Heart right ventricle (tissue), 16 donors: ENCODE data around the gene ZSCAN9. TPM values are rescaled to one million over a fixed set of nuclear protein-coding genes. Genes with fewer than 3 reads are reported as not detected.
A peak's percentile ranks its signal among the peaks of the same experiment; 100 is the strongest.

Experiments used
- ATAC-seq, 8 donors: fragments of 200-7000 bp; cut with Tn5 transposase; one replicate each; pipeline ENCODE4 v1.9.1; 2020; ENCODE audit warnings: mild to moderate bottlenecking in 8 of 8, moderate library complexity in 8 of 8, moderate number of reproducible peaks in 1 of 8
- DNase-seq, 2 donors: peaks; one replicate each; pipeline ENCODE4 v3.0.0-alpha.2; 2020
- H3K27ac ChIP-seq, 10 donors: fragments of 200-600 bp; sonication (generic) in 2 of 10; one replicate each; pipeline versions ENCODE4 v1.5.0 to v1.8.0; 2020 to 2022; ENCODE audit warnings: mild to moderate bottlenecking in 3 of 10
- H3K27me3 ChIP-seq, 7 donors: fragments of 200-600 bp; one replicate each; pipeline ENCODE4 v1.8.0; 2021 to 2022; ENCODE audit warnings: mild to moderate bottlenecking in 2 of 7
- H3K36me3 ChIP-seq, 9 donors: fragments of 200-600 bp; sonication (generic) in 1 of 9; one replicate each; pipeline versions ENCODE4 v1.5.0 to v1.8.0; 2020 to 2022; ENCODE audit warnings: mild to moderate bottlenecking in 2 of 9
- H3K4me1 ChIP-seq, 9 donors: fragments of 200-600 bp; sonication (generic) in 1 of 9; one replicate each; pipeline versions ENCODE4 v1.5.0 to v1.8.0; 2020 to 2022; ENCODE audit warnings: mild to moderate bottlenecking in 4 of 9
- H3K4me3 ChIP-seq, 10 donors: fragments of 200-600 bp; sonication (generic) in 2 of 10; one replicate each; pipeline versions ENCODE4 v1.5.0 to v1.8.0; 2020 to 2022; ENCODE audit warnings: mild to moderate bottlenecking in 7 of 10, moderate library complexity in 2 of 10
- H3K9me3 ChIP-seq, 11 donors: fragments of 200-600 bp in 10 of 11; sonication (generic) in 2 of 11; one replicate each; pipeline versions ENCODE4 v1.5.0 to v1.8.0; 2013 to 2022; ENCODE audit warnings: mild to moderate bottlenecking in 2 of 11, control low read depth in 1 of 11, moderate library complexity in 1 of 11
- CTCF ChIP-seq, 9 donors: fragments of 200-600 bp; sonication (generic) in 2 of 9; IDR thresholded peaks; one replicate each; pipeline versions ENCODE4 v1.5.0 to v1.8.0; 2021 to 2022; ENCODE audit warnings: antibody characterized with exemption in 9 of 9, mild to moderate bottlenecking in 5 of 9, moderate library complexity in 1 of 9
- WGBS, 2 donors: extraction: QIAGEN DNeasy Blood & Tissue Kit; methylation state at CpG; one replicate each; pipeline ENCODE4 v1.1.7; 2013; ENCODE audit warnings: inconsistent platforms in 1 of 2; 5-methylcytosine and 5-hydroxymethylcytosine counted together
- intact Hi-C, 10 donors: fragments of 100-400 bp; cut with DNase I; formaldehyde crosslinking; loops; one replicate each; pipeline versions ENCODE4 v1.11.1 to v1.14.2; 2022
- polyA plus RNA-seq, 2 donors: library from polyadenylated mRNA; stranded (reverse); fragments of 200-250 nt; gene quantifications; one replicate each; pipeline ENCODE4 v1.2.3, GENCODE V29; 2013
- total RNA-seq, 10 donors: library from RNA; stranded (reverse); fragmentation: NEBNext Ultra II Directional in 3 of 10; extraction: Animal tissue kit (Norgen Biotek cat#: 25700) in 3 of 10; gene quantifications; one replicate each; pipeline versions ENCODE4 v1.2.1 to v1.2.4, GENCODE V29; 2021 to 2023
- donor health status: Arrhythmogenic right ventricular cardiomyopathy.
- donor health status: ischemic (EF 13 %, LVEDD 7.1; RV severe dilation, severe dysfunction).
- donor health status: healthy with polysubstance abuse.
- donor health status: DM: no; HTN: yes; CAD: no.
- donor health status: DM: no; HTN: no; CAD: no.
- donor health status: ischemic (EF 25% LVEDD 6.9; RV normal size, moderate dysfunction).
- donor health status: ischemic (EF 25% LVEDD 5.7; RV mildly dilated, moderate dysfunction).
- donor health status: healthy.
- donor health status: DM: yes; HTN: yes; CAD: no.
- donor health status: Ischemic cardiomyopathy.
- donor health status: ischemic (EF 35%, LVEDD 5.7; RV mildly dilated, moderate dysfunction).
- donor health status: nonischemic (EF 11% LVEDD 7.7; RV severe dilation, severe dysfunction).
- donor health status: DM: yes; HTN: yes; CAD: no.
- donor health status: PGD.
- donor health status: ischemic (EF 29% LVEDD 5.4; RV normal size, mild dysfunction).
- donor health status: nonischemic (EF 23%, LVEDD 6.1; RV moderate dilation, normal function).

Gene ZSCAN9
- total and polyA plus RNA-seq, 12 donors: 6.8 to 11.2 (median 8.8) TPM

- DNase-seq (no peak), ATAC-seq (no peak)
- Histone ChIP-seq H3K36me3 (peaks cover 0 to 60% (median 13%) of the 10 kb centered on the region in 9 donors), H3K9me3 (no peaks in the 10 kb centered on the region), H3K27me3 (no peaks in the 10 kb centered on the region), H3K4me3 (no peak overlapping the region), H3K27ac (no peak overlapping the region), H3K4me1 (peaks cover 0 to 12% (median 0%) of the 10 kb centered on the region in 9 donors)
- intact Hi-C loops: no loop called here
- TF ChIP-seq CTCF (IDR thresholded peaks at IDR 0.05): no peak
- 86 to 88% methylated on average over 3 of the region's 3 CpGs for WGBS, 2 donors
Observed at GRCh38 chr6:28235912-28236452, 10.9 kb downstream of the ZSCAN9 start.

- Histone ChIP-seq H3K9me3 (no peaks in the 10 kb centered on the region), H3K27me3 (no peaks in the 10 kb centered on the region), H3K36me3 (peaks cover 0 to 40% (median 6%) of the 10 kb centered on the region in 9 donors), H3K4me1 (peaks cover 0 to 14% (median 0%) of the 10 kb centered on the region in 9 donors), H3K27ac (no peak overlapping the region), H3K4me3 (no peak overlapping the region)
- no peak for TF ChIP-seq CTCF (IDR thresholded peaks at IDR 0.05)
- 97 to 100% methylated on average over 1 of the region's 1 CpG for WGBS, 2 donors
- ATAC-seq (no peak), DNase-seq (no peak)
- intact Hi-C loops: no loop called here
Observed at GRCh38 chr6:28239636-28240035, 14.6 kb downstream of the ZSCAN9 start.

- Histone ChIP-seq H3K36me3 (peaks cover 0 to 40% (median 14%) of the 10 kb centered on the region in 9 donors), H3K27me3 (no peaks in the 10 kb centered on the region), H3K27ac (no peak overlapping the region), H3K4me1 (peaks cover 0 to 13% (median 0%) of the 10 kb centered on the region in 9 donors), H3K4me3 (no peak overlapping the region), H3K9me3 (no peaks in the 10 kb centered on the region)
- TF ChIP-seq CTCF (IDR thresholded peaks at IDR 0.05): no peak
- intact Hi-C loops: no loop called here
- DNase-seq: no peak
- WGBS, 2 donors: 95 to 97% methylated on average over 1 of the region's 1 CpG
- no peak for ATAC-seq
Observed at GRCh38 chr6:28240471-28240870, 15.4 kb downstream of the ZSCAN9 start.

GRCh38 chr6:28243946-28244345 lies 18.9 kb downstream of the ZSCAN9 start:
- Histone ChIP-seq H3K4me1 (peaks cover 0 to 3% (median 0%) of the 10 kb centered on the region in 9 donors), H3K9me3 (no peaks in the 10 kb centered on the region), H3K36me3 (peaks cover 0 to 64% (median 22%) of the 10 kb centered on the region in 9 donors), H3K27me3 (no peaks in the 10 kb centered on the region), H3K27ac (peak overlapping the region in 1 of 10 donors; percentile 21), H3K4me3 (no peak overlapping the region)
- DNase-seq (no peak), ATAC-seq (no peak)
- intact Hi-C loops: no loop called here
- 95% methylated on average over 3 of the region's 3 CpGs for WGBS, 2 donors
- TF ChIP-seq CTCF (IDR thresholded peaks at IDR 0.05): no peak
